ENCODE measurements around the gene CFAP298. TPM values are rescaled to one million over a fixed set of nuclear protein-coding genes. Genes with fewer than 3 reads are reported as not detected.
A peak's percentile ranks its signal among the peaks of the same experiment; 100 is the strongest.

The CFAP298 gene
- total RNA-seq, 1 donor from 2014 or later: 43.8 TPM

DNA sequence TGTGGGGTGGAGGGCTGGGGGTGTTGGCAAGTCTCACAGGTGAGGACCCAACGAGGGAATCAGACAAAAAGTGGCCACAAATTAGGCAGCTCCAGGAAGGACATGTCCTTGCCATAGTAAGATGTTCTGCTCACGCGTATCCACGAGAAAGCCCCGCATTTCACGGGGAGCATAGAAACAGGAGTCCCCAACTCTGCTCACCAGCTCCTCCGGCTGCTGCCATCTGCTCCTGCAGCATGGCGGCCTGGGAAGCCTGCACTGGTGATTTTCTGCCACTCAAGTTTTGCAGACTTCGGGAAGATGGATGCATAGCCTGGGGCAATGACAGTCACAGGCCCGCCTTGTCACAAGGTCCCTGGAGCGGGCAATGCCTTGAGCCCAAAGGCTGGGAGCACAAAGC is 36.2 kb downstream of the CFAP298 start:
- no peaks in the 10 kb centered on the region for H3K9me3 Mint-ChIP-seq
- no peak overlapping the region for H3K27ac Mint-ChIP-seq
- H3K4me1 Mint-ChIP-seq (ENCODE audit: unreplicated experiment): peaks cover 6% of the 10 kb centered on the region
- H3K4me3 Mint-ChIP-seq: no peak overlapping the region
- TF ChIP-seq, protein P1, sequence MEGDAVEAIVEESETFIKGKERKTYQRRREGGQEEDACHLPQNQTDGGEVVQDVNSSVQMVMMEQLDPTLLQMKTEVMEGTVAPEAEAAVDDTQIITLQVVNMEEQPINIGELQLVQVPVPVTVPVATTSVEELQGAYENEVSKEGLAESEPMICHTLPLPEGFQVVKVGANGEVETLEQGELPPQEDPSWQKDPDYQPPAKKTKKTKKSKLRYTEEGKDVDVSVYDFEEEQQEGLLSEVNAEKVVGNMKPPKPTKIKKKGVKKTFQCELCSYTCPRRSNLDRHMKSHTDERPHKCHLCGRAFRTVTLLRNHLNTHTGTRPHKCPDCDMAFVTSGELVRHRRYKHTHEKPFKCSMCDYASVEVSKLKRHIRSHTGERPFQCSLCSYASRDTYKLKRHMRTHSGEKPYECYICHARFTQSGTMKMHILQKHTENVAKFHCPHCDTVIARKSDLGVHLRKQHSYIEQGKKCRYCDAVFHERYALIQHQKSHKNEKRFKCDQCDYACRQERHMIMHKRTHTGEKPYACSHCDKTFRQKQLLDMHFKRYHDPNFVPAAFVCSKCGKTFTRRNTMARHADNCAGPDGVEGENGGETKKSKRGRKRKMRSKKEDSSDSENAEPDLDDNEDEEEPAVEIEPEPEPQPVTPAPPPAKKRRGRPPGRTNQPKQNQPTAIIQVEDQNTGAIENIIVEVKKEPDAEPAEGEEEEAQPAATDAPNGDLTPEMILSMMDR (conservative IDR thresholded peaks at IDR 0.05): no peak
- peaks cover 21% of the 10 kb centered on the region for H3K27me3 Mint-ChIP-seq
- DNase-seq (ENCODE audit: extremely low spot score, unreplicated experiment): peak; percentile 44
- H3K36me3 Mint-ChIP-seq: no peaks in the 10 kb centered on the region

DNA sequence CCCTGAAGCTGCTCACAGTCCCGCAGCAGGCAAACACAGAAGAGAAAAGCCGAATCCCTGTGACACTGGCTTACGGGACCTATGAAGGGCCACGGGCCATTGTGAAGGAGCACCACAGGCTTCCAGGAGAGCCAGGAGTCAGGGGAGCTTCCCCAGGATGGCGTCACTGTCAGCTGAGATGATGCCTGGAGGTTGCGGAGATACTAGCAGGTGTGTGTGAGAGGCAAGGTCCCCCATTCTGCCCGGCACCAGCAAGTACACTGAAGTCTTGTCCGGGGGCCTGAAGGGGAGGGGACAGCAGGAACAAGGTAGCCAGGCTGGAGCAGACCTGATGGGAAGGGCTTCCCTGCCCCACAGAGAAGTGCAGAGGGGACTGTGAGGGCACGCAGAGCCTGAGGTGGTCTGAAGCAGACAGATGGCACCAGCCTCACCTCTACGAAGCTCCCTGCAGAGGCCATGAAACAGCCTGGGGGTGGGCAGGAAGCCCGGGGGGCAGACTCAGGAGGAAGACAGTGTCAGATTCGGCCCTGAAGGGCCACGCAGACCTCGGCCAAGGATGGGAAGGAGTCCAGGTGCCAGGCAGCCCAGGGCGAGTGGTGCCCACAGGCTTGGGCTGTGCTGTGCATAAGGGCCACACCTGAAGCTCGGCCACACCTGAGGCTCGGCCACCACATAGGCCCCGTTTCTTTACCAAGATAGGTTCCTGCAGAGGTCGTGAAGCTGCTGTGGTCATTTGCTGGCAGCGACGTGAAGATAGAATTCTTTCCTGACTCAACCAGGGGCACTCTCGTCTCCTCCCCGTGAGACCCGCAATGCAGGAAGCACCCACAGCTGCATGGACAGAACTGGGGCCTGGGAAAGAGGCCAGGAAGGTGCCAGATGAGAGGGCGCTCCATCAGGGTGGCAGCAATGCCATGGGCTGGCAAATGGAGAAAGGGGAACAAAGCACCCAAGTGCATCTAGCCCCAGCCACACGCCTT is 36.9 kb downstream of the CFAP298 start:
- no peak overlapping the region for H3K27ac Mint-ChIP-seq
- H3K36me3 Mint-ChIP-seq: no peaks in the 10 kb centered on the region
- no peak overlapping the region for H3K4me3 Mint-ChIP-seq
- TF ChIP-seq, protein P1 (conservative IDR thresholded peaks at IDR 0.05): no peak
- H3K4me1 Mint-ChIP-seq (ENCODE audit: unreplicated experiment): peaks cover 6% of the 10 kb centered on the region
- peaks cover 21% of the 10 kb centered on the region for H3K27me3 Mint-ChIP-seq
- H3K9me3 Mint-ChIP-seq: no peaks in the 10 kb centered on the region
- peak; percentile 61 for DNase-seq (ENCODE audit: extremely low spot score, unreplicated experiment)

DNA sequence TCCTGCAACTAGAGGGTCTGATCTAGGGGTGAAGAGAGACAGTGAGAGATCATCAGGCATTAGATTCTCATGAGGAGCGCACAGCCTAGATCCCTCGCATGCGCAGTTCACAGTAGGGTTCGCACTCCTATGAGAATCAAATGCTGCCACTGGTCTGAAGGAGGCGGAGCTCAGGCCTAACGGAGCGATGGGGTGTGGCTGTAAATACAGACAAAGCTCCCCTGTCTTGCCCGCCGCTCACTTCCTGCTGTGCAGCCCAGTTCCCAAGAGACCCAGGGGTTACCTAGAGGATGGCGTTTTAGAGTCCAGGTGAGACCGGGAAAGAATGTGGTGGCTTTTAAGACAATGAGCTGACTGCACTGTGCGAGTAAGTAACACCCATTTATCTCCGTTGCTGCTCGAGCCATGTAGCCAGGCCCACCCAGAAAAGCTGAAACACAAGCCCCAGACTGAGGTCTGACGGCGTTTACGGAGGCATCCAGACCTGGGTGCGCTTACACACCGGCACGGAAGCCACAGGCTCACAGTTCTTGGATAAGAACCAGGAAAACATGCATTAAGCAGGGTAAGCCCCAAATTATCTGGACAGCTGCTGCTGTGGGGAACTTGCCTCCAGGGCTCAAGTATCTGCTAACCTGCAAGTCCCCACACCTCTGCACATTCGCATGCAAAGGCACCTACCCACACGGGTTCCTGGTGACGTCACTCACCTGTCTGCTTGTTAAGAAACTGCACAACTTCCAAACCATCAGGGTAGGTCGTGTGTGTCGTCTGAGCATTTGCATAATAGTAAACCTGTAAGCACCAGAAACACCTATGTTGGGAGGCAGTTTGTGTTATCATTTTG is 39.4 kb downstream of the CFAP298 start:
- Mint-ChIP-seq H3K27ac (peak overlapping the region; percentile 67), H3K4me1 (ENCODE audit: unreplicated experiment) (peaks cover 18% of the 10 kb centered on the region), H3K4me3 (peak overlapping the region; percentile 34), H3K27me3 (peaks cover 9% of the 10 kb centered on the region), H3K9me3 (no peaks in the 10 kb centered on the region), H3K36me3 (no peaks in the 10 kb centered on the region)
- TF ChIP-seq, protein P1 (conservative IDR thresholded peaks at IDR 0.05): no peak
- DNase-seq (ENCODE audit: extremely low spot score, unreplicated experiment): no peak

DNA sequence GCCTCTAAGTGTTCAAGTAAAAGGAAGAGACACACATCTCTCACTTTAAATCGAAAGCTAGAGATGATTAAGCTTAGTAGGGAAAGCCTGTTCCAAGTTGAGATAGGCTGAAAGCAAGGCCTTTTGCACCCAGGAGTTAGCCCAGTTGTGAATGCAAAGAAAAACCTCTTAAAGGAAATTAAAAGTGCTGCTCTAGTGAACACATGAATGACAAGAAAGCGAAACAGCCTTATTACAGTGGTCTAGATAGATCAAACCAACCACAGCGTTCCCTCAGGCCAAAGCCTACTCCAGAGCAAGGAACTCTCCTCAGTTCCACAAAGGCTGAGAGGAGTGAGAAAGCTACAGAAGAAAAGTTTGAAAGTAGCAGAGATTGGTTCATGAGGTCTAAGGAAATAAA is 41.7 kb downstream of the CFAP298 start:
- H3K4me1 Mint-ChIP-seq (ENCODE audit: unreplicated experiment): peaks cover 18% of the 10 kb centered on the region
- TF ChIP-seq, protein P1 (conservative IDR thresholded peaks at IDR 0.05): no peak
- H3K4me3 Mint-ChIP-seq: peak overlapping the region; percentile 91
- H3K9me3 Mint-ChIP-seq: peaks cover 11% of the 10 kb centered on the region
- H3K36me3 Mint-ChIP-seq: no peaks in the 10 kb centered on the region
- no peak for DNase-seq (ENCODE audit: extremely low spot score, unreplicated experiment)
- no peak overlapping the region for H3K27ac Mint-ChIP-seq
- peaks cover 4% of the 10 kb centered on the region for H3K27me3 Mint-ChIP-seq

DNA sequence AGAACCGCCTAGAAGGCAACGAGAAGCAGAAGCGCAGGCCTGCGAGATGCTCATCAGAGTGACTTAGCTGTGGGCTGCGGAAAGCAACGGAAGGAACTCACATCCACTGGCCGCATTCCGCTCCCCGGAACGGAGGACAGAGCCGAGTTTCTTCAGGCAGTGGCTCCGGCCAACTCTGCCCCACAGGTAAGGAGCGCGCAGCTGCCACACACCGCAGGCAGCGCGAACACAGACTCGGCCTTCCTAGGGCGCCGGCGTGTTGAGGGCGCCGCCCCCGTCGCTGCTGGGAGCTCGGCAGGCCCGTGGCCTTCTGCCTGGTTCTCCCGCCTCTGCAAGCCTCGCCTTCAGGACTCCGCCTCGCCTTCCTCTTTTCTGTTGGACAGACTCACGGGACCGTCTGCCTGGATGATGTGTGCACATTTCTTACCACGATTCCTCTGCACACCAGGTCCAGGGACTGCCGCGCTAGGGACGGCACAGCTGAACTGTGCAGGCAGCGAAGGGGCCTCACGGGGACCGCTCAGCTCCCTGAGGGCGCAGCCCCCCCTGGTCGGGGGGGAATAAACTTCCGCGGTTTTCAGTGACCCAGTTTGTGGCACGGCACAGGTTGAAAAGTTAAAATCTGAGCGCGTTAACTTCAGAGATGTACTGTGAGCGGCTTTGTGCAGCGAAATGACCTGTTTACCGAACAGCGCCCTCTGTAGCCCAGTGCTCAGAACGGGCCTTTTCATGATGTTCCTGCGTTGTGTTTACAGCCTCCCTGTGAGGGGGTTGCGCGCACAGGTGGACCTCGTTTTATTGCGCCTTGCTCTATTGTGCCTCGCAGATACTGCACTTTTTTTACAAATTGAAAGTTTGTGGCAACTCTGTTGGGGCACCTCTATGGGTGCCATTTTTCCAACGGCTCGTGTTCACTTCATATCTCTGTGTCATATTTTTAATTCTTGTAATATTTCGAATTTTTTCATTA is 42.6 kb downstream of the CFAP298 start:
- Mint-ChIP-seq H3K4me3 (peak overlapping the region; percentile 91), H3K36me3 (no peaks in the 10 kb centered on the region), H3K27ac (peak overlapping the region; percentile 80), H3K4me1 (ENCODE audit: unreplicated experiment) (peaks cover 18% of the 10 kb centered on the region), H3K27me3 (no peaks in the 10 kb centered on the region), H3K9me3 (peaks cover 16% of the 10 kb centered on the region)
- TF ChIP-seq, protein P1 (conservative IDR thresholded peaks at IDR 0.05): peak; percentile 94
- DNase-seq (ENCODE audit: extremely low spot score, unreplicated experiment): peak; percentile 78

Data from type B pancreatic cell (in vitro differentiated cells).